ENCODE data around the gene NSG2.

NSG2 gene

DNA sequence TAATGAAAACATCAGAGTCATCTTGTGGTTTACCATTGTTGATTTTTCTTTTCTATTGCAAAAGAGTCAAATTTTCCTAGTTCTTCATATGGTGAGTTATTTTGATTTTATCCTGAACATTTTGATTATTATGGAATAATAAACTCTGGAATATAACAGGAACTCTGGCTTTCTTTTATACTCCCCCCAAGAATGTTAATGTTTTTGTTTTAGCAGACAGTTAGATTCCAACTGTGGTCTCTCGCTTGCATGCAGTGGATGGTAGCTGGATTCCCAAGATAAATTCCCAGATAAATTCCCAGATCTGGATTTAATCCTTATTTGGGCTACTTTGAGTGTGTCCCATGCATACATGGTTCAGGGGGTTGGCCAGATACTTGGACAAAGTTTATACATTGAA, 109.8 kb downstream of the NSG2 start:
- no peak for DNase-seq

DNA sequence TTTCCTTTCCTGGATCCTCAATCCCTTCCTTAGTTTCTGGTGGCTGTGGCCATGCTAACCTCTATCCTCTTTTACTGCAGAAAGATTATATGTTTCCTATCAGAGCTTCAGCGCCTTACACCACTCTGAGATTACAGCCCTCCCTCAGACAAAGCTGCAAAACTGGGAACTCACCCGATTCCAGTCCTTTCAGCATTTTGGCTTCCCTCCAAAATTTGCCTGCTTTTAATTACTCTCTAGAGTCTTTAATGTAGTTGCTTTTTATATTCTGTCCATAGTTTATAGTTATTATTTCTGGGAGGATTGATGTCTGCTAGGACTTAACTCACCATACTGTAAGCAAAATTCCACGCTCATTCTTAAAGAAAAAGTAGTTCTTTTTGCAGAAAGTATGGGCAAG, 110.2 kb downstream of the NSG2 start:
- DNase-seq: no peak

DNA sequence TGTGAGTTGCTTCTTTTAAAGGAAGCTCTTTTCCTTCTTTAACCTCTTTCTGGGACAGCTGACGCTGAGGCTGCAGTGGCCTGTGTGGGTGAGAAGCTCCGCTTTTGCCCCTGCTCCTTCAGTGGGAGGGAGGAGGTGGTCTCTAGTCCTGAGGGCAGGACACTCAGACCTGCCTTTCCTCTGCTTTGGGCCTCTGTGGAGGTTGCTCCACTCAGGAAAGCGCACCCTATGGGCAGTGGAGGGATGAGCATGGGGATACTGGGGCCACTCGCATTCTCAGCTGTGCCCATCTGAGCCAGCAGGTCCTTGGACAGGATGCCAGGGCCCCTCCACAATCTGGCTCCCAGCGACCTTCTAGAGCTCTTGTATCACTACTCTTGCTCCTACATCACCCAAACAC, 111.5 kb downstream of the NSG2 start:
- no peak for DNase-seq
